PC-3 (cell line): ENCODE measurements around the gene HUNK.

Experiments
- CTCF ChIP-seq: fragments of 300-600 bp; sonication (generic); conservative IDR thresholded peaks from 2 replicates; pipeline ENCODE4 v1.5.1; 2017; ENCODE audit warnings: antibody characterized with exemption, low read depth, mild to moderate bottlenecking, low read length
- EZH2 ChIP-seq: fragments of 300-600 bp; sonication (generic); IDR thresholded peaks from one replicate; pipeline ENCODE4 v1.6.1; 2017; ENCODE audit warnings: antibody characterized with exemption, mild to moderate bottlenecking, low read length; ENCODE audit not compliant: unreplicated experiment
- EZH2phosphoT487 ChIP-seq: fragments of 300-600 bp; sonication (generic); IDR thresholded peaks from 2 replicates; pipeline ENCODE4 v1.6.1; 2018; ENCODE audit warnings: mild to moderate bottlenecking, antibody characterized with exemption, low read length, borderline replicate concordance

DNA sequence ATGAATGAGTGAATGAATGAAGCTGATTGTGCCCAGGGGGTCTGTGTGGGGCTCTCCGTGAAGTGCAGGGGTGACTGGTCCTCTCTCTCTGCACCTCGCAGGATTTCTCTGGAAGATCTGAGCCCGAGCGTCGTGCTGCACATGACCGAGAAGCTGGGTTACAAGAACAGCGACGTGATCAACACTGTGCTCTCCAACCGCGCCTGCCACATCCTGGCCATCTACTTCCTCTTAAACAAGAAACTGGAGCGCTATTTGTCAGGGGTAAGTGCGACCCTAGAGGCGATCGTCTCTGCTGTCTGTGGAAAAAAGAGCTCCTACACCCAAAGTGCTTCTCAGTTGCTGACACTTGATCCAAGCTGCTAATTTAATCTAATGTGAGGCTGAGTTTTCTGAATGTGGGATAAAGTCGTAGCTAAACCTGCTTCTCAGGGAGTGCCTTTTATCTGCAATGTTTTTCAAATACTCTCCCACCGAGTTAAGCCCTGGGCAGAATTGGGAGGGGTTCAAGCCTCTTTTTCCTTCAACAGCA lies 101.7 kb downstream of the HUNK start:
- TF ChIP-seq CTCF (no peak), EZH2 (no peak), EZH2phosphoT487 (no peak)
